ENCODE measurements around the gene NXF1. TPM values are rescaled to one million over a fixed set of nuclear protein-coding genes. Genes with fewer than 3 reads are reported as not detected.

The NXF1 gene
- total RNA-seq, 1 donor from 2014 or later: 45.2 TPM

Small RNA genes lying within 50 kb of the gene (small RNA-seq; reads per million reads assigned to genes)
- 0.45 reads per million, percentile 70 among the genes with 10 or more reads in this experiment for gene MIR6514 (ENCODE audit: low replicate concordance)
- gene RF00099 (ENCODE audit: low replicate concordance): not detected
- not detected for gene RNU6-118P (ENCODE audit: low replicate concordance)
- gene SNORD22 (ENCODE audit: low replicate concordance): not detected
- not detected for gene SNORD26 (ENCODE audit: low replicate concordance)
- gene SNORD27 (ENCODE audit: low replicate concordance): not detected
- gene SNORD28 (ENCODE audit: low replicate concordance): not detected
- 352 reads per million, percentile 98 among the genes with 10 or more reads in this experiment for gene SNORD30 (ENCODE audit: low replicate concordance)

Other genes starting within 250 kb of the NXF1 start
- 1,840 TPM for gene EEF1G, start 231.5 kb downstream of the NXF1 start, total RNA-seq
- gene TUT1, start 213.9 kb downstream of the NXF1 start, total RNA-seq: 5.8 TPM
- 54.7 TPM for gene MTA2, start 203.6 kb downstream of the NXF1 start, total RNA-seq
- gene EML3, start 192.7 kb downstream of the NXF1 start, total RNA-seq: 11.2 TPM
- gene ROM1, start 192.2 kb downstream of the NXF1 start, total RNA-seq: 0.72 TPM
- 14.4 TPM for gene B3GAT3, start 183.5 kb downstream of the NXF1 start, total RNA-seq
- gene GANAB, start 158.8 kb downstream of the NXF1 start, total RNA-seq: 158 TPM
- 22.4 TPM for gene INTS5, start 152.1 kb downstream of the NXF1 start, total RNA-seq
- 10.4 TPM for gene C11orf98, start 140.2 kb downstream of the NXF1 start, total RNA-seq
- 2.6 TPM for gene CSKMT, start 140.1 kb downstream of the NXF1 start, total RNA-seq
- gene UQCC3, start 133.8 kb downstream of the NXF1 start, total RNA-seq: 5.4 TPM
- gene LBHD1, start 133.2 kb downstream of the NXF1 start, total RNA-seq: 2.9 TPM
- gene UBXN1, start 126.4 kb downstream of the NXF1 start, total RNA-seq: 90.2 TPM
- gene LRRN4CL, start 115.9 kb downstream of the NXF1 start, total RNA-seq: 33.8 TPM
- gene BSCL2, start 98.0 kb downstream of the NXF1 start, total RNA-seq: 11.4 TPM
- not detected for gene GNG3, start 97.8 kb downstream of the NXF1 start, total RNA-seq
- 39.0 TPM for gene HNRNPUL2, start 78.0 kb downstream of the NXF1 start, total RNA-seq
- gene TTC9C, start 77.0 kb downstream of the NXF1 start, total RNA-seq: 18.9 TPM
- 7.5 TPM for gene ZBTB3, start 51.3 kb downstream of the NXF1 start, total RNA-seq
- gene POLR2G, start 43.9 kb downstream of the NXF1 start, total RNA-seq: 56.2 TPM
- gene TAF6L, start 34.0 kb downstream of the NXF1 start, total RNA-seq: 17.7 TPM
- 19.5 TPM for gene TMEM179B, start 18.0 kb downstream of the NXF1 start, total RNA-seq
- 24.7 TPM for gene TMEM223, start 13.4 kb downstream of the NXF1 start, total RNA-seq
- gene STX5, start 26.6 kb upstream of the NXF1 start, total RNA-seq: 37.1 TPM
- not detected for gene TEX54, start 27.4 kb upstream of the NXF1 start, total RNA-seq
- gene WDR74, start 34.1 kb upstream of the NXF1 start, total RNA-seq: 36.8 TPM
- gene SLC3A2, start 75.5 kb upstream of the NXF1 start, total RNA-seq: 87.0 TPM
- 0.10 TPM for gene CHRM1, start 115.9 kb upstream of the NXF1 start, total RNA-seq
- not detected for gene SLC22A6, start 179.5 kb upstream of the NXF1 start, total RNA-seq
- not detected for gene SLC22A8, start 210.4 kb upstream of the NXF1 start, total RNA-seq

Measured in tongue (tissue), 2 donors.